Neural progenitor cell (in vitro differentiated cells): ENCODE results near the gene WDPCP. TPM values are rescaled to one million over a fixed set of nuclear protein-coding genes. Genes with fewer than 3 reads are reported as not detected.

Source experiments
- DNase-seq: peaks from one replicate; pipeline ENCODE4 v3.0.0-alpha.2; 2016; ENCODE audit warnings: low spot score
- H2AFZ ChIP-seq: fragments of 200-600 bp; sonication (generic); replicated peaks from 2 replicates; pipeline ENCODE4 v1.6.1; 2016; ENCODE audit warnings: antibody characterized with exemption
- H3F3A ChIP-seq: fragments of 200-600 bp; sonication (generic); 2 replicates; pipeline ENCODE4 v1.6.1; 2016; ENCODE audit warnings: antibody characterized with exemption, low read depth
- H3K27ac ChIP-seq: fragments of 200-600 bp; sonication (generic); 2 replicates; pipeline ENCODE4 v1.5.1; 2016; ENCODE audit warnings: mild to moderate bottlenecking
- H3K27me3 ChIP-seq: fragments of 200-600 bp; sonication (generic); 2 replicates; pipeline ENCODE4 v1.6.1; 2016; ENCODE audit warnings: mild to moderate bottlenecking, moderate library complexity
- H3K36me3 ChIP-seq: fragments of 200-600 bp; sonication (generic); 2 replicates; pipeline ENCODE4 v1.5.1; 2016
- H3K4me1 ChIP-seq: fragments of 200-600 bp; sonication (generic); 2 replicates; pipeline ENCODE4 v1.6.1; 2016; ENCODE audit warnings: mixed run types
- H3K4me2 ChIP-seq: fragments of 200-600 bp; sonication (generic); 2 replicates; pipeline ENCODE4 v1.6.1; 2016
- H3K4me3 ChIP-seq: fragments of 200-600 bp; sonication (generic); 2 replicates; pipeline ENCODE4 v1.5.1; 2016
- H3K79me2 ChIP-seq: fragments of 200-600 bp; sonication (generic); 2 replicates; pipeline ENCODE4 v1.6.1; 2016; ENCODE audit warnings: low read depth
- H3K9ac ChIP-seq: fragments of 200-600 bp; sonication (generic); 2 replicates; pipeline ENCODE4 v1.6.1; 2016
- H3K9me3 ChIP-seq: fragments of 200-600 bp; sonication (generic); 2 replicates; pipeline ENCODE4 v1.5.1; 2016; ENCODE audit warnings: low read depth
- H4K20me1 ChIP-seq: fragments of 200-600 bp; sonication (generic); 2 replicates; pipeline ENCODE4 v1.6.1; 2016; ENCODE audit warnings: low read depth
- H3K27ac Mint-ChIP-seq: 3 replicates; pipeline ENCODE4 v1.8.0; 2021; ENCODE audit warnings: mixed read lengths
- H3K27me3 Mint-ChIP-seq: 2 replicates; pipeline ENCODE4 v1.8.0; 2022; ENCODE audit warnings: low read depth, mild to moderate bottlenecking, inconsistent platforms, moderate library complexity, mixed read lengths; ENCODE audit not compliant: insufficient read depth
- H3K36me3 Mint-ChIP-seq: 3 replicates; pipeline ENCODE4 v1.8.0; 2021; ENCODE audit warnings: mixed read lengths
- H3K4me1 Mint-ChIP-seq: 3 replicates; pipeline ENCODE4 v1.8.0; 2021; ENCODE audit warnings: mixed read lengths
- H3K4me3 Mint-ChIP-seq: 3 replicates; pipeline ENCODE4 v1.8.0; 2021; ENCODE audit warnings: mild to moderate bottlenecking, moderate library complexity, mixed read lengths
- H3K9me3 Mint-ChIP-seq: 3 replicates; pipeline ENCODE4 v1.8.0; 2020; ENCODE audit warnings: mixed read lengths
- EZH2 ChIP-seq: fragments of 200-600 bp; sonication (generic); IDR thresholded peaks from 2 replicates; pipeline ENCODE4 v1.6.1; 2017; ENCODE audit warnings: antibody characterized with exemption, mild to moderate bottlenecking, moderate library complexity
- EZH2phosphoT487 ChIP-seq: fragments of 200-600 bp; sonication (generic); IDR thresholded peaks from 2 replicates; pipeline ENCODE4 v1.6.1; 2017; ENCODE audit warnings: antibody characterized with exemption
- total RNA-seq: library from RNA; depleted of rRNA; stranded (reverse); fragments of >200 nt; gene quantifications from 2 replicates; pipeline ENCODE4 v1.2.3, GENCODE V29; 2015; ENCODE audit warnings: low replicate concordance
- TF ChIP-seq, protein P1 (sequence below): fragments of 200-600 bp; sonication (generic); IDR thresholded peaks from 2 replicates; pipeline ENCODE4 v1.5.1; 2017; ENCODE audit warnings: antibody characterized with exemption, mild to moderate bottlenecking

Gene WDPCP
- total RNA-seq, 1 donor from 2014 or later, result 11.4 TPM

DNA sequence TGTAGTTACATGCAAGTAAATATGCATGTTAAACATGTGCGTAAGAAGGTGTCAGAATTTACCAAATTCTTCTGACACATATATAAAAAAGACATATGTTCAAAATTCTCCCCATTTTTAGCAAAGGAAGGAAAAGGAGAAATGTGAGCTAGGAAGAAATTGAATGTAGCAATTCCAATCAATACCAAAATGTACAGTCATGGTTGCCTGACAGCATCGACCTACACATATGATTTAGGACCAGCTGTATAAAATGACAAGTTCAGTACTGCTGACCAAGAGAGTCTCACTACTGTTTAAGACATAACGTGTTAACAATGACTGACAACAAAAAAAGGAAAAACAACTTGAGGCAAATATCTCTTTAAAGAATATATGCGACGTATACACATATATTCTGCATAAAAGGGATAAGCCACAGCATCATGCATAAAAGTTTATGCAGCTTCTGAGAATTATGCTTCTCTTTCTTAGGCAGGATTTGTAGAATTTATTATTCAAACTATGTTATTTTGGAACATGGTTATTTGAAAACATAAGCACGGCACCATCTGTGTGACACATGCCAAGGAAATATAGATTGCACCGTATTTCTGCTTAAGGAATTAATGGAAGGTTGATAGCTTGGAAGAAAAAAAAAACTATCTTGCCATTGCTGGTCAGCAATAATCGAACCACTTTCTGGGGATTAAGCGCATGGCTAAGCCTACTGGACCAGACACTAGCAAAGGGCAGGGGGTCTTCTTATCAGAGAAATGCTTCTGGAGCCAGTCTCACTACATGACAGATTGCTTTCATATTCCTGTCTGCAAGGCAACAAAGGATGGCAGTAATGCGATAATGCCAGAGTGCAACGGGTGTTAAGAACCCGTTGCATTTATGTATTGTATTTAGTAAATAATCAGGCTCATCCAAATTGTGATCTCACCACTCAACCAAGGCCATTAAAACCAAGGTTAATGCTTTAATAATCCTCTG lies 154.0 kb downstream of the WDPCP start:
- H3K4me1 Mint-ChIP-seq, result peaks cover 6% of the 10 kb centered on the region
- no peaks in the 10 kb centered on the region for H3K79me2 ChIP-seq
- no peak overlapping the region for H3K9ac ChIP-seq
- peaks cover 4% of the 10 kb centered on the region for H3K4me1 ChIP-seq
- no peaks in the 10 kb centered on the region for H3K27me3 ChIP-seq
- H3K36me3 ChIP-seq, result no peaks in the 10 kb centered on the region
- no peak overlapping the region for H3K27ac ChIP-seq
- no peak overlapping the region for H3K27ac Mint-ChIP-seq
- TF ChIP-seq, protein P1, sequence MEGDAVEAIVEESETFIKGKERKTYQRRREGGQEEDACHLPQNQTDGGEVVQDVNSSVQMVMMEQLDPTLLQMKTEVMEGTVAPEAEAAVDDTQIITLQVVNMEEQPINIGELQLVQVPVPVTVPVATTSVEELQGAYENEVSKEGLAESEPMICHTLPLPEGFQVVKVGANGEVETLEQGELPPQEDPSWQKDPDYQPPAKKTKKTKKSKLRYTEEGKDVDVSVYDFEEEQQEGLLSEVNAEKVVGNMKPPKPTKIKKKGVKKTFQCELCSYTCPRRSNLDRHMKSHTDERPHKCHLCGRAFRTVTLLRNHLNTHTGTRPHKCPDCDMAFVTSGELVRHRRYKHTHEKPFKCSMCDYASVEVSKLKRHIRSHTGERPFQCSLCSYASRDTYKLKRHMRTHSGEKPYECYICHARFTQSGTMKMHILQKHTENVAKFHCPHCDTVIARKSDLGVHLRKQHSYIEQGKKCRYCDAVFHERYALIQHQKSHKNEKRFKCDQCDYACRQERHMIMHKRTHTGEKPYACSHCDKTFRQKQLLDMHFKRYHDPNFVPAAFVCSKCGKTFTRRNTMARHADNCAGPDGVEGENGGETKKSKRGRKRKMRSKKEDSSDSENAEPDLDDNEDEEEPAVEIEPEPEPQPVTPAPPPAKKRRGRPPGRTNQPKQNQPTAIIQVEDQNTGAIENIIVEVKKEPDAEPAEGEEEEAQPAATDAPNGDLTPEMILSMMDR, result no peak
- TF ChIP-seq EZH2phosphoT487 (no peak), EZH2 (no peak)
- H3K9me3 Mint-ChIP-seq, result no peaks in the 10 kb centered on the region
- H2AFZ ChIP-seq, result no peak overlapping the region
- no peak overlapping the region for H3K4me2 ChIP-seq
- no peak overlapping the region for H3K4me3 Mint-ChIP-seq
- no peak for DNase-seq
- H3K4me3 ChIP-seq, result no peak overlapping the region
- no peaks in the 10 kb centered on the region for H3F3A ChIP-seq
- no peaks in the 10 kb centered on the region for H3K27me3 Mint-ChIP-seq
- H4K20me1 ChIP-seq, result no peaks in the 10 kb centered on the region
- no peaks in the 10 kb centered on the region for H3K9me3 ChIP-seq
- no peaks in the 10 kb centered on the region for H3K36me3 Mint-ChIP-seq

DNA sequence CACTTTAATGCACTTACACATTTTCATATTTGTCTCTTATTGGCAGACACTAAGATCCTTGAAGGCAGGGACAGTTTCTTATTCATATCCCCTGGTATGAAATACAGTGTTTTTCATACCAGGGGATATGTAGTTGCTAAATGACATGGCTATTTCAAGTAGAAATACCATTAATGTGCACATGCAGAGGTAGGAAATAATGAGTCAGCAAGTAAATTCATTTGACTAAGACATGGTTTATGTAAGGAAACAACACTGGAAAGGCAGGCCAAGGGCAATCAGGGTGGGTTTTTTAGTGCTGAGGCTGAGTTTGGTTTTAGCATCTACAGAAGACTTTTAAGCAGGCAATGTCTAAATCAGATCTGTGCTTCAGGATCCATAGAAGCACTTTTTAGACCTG lies 155.9 kb downstream of the WDPCP start:
- no peaks in the 10 kb centered on the region for H3K36me3 ChIP-seq
- H3K9me3 Mint-ChIP-seq, result peaks cover 4% of the 10 kb centered on the region
- no peak for DNase-seq
- no peak overlapping the region for H3K4me2 ChIP-seq
- H3K27ac Mint-ChIP-seq, result no peak overlapping the region
- TF ChIP-seq EZH2 (no peak), EZH2phosphoT487 (no peak)
- TF ChIP-seq, protein P1, result no peak
- no peak overlapping the region for H3K9ac ChIP-seq
- H3K27me3 Mint-ChIP-seq, result no peaks in the 10 kb centered on the region
- H2AFZ ChIP-seq, result no peak overlapping the region
- no peak overlapping the region for H3K27ac ChIP-seq
- H3K36me3 Mint-ChIP-seq, result no peaks in the 10 kb centered on the region
- peaks cover 6% of the 10 kb centered on the region for H3K4me1 Mint-ChIP-seq
- H4K20me1 ChIP-seq, result no peaks in the 10 kb centered on the region
- H3K4me1 ChIP-seq, result peaks cover 4% of the 10 kb centered on the region
- H3F3A ChIP-seq, result no peaks in the 10 kb centered on the region
- no peak overlapping the region for H3K4me3 ChIP-seq
- H3K4me3 Mint-ChIP-seq, result no peak overlapping the region
- no peaks in the 10 kb centered on the region for H3K27me3 ChIP-seq
- no peaks in the 10 kb centered on the region for H3K9me3 ChIP-seq
- H3K79me2 ChIP-seq, result no peaks in the 10 kb centered on the region

GRCh38 chr2:63425606-63426005 lies 162.7 kb downstream of the WDPCP start:
- H3K4me3 Mint-ChIP-seq, result no peak overlapping the region
- Histone ChIP-seq H3K36me3 (peaks cover 7% of the 10 kb centered on the region), H3K9ac (no peak overlapping the region), H3K27ac (no peak overlapping the region), H4K20me1 (no peaks in the 10 kb centered on the region), H3K27me3 (no peaks in the 10 kb centered on the region), H3K4me1 (no peaks in the 10 kb centered on the region), H3K79me2 (no peaks in the 10 kb centered on the region), H2AFZ (no peak overlapping the region), H3K9me3 (no peaks in the 10 kb centered on the region), H3K4me3 (no peak overlapping the region), H3K4me2 (no peak overlapping the region), H3F3A (no peaks in the 10 kb centered on the region)
- H3K27me3 Mint-ChIP-seq, result no peaks in the 10 kb centered on the region
- TF ChIP-seq EZH2, result no peak
- TF ChIP-seq, protein P1, result no peak
- TF ChIP-seq EZH2phosphoT487, result no peak
- no peaks in the 10 kb centered on the region for H3K4me1 Mint-ChIP-seq
- no peak for DNase-seq
- peaks cover 10% of the 10 kb centered on the region for H3K36me3 Mint-ChIP-seq
- peaks cover 27% of the 10 kb centered on the region for H3K9me3 Mint-ChIP-seq
- H3K27ac Mint-ChIP-seq, result no peak overlapping the region
